B cell (primary cell): Measurements from ENCODE around the gene MSH2. TPM values are rescaled to one million over a fixed set of nuclear protein-coding genes. Genes with fewer than 3 reads are reported as not detected.
"Not testable (repeated sequence)": the region's sequence is repeated elsewhere in the genome, so short reads cannot be mapped to it uniquely, and the experiment has no call there.

Source experiments
- ATAC-seq: fragments of 200-7000 bp; cut with Tn5 transposase; one replicate; pipeline ENCODE4 v1.10.0; 2021; ENCODE audit warnings: low read depth, mild to moderate bottlenecking, moderate number of reproducible peaks, moderate library complexity
- CTCF ChIA-PET: fragments of 350-600 bp; sonication (Branson Sonifier 250); formaldehyde crosslinking; loops from one replicate; lab custom pipeline; 2021; ENCODE audit warnings: antibody characterized with exemption, inconsistent platforms; lab: Charles Lee
- POLR2A ChIA-PET: fragments of 350-600 bp; sonication (Branson Sonifier 250); formaldehyde crosslinking; loops from one replicate; lab custom pipeline; 2021; ENCODE audit warnings: antibody characterized with exemption; lab: Charles Lee
- DNase-seq: peaks from one replicate; pipeline ENCODE4 v3.0.0; 2013
- H2AFZ ChIP-seq: 2 replicates; pipeline ENCODE4 v1.6.1; 2012; ENCODE audit warnings: mild to moderate bottlenecking, low read depth, low read length; ENCODE audit not compliant: insufficient read depth, poor library complexity, severe bottlenecking
- H3K27ac ChIP-seq, 2 donors: 1 replicate in 1 of 2; 2 replicates in 1 of 2; pipeline ENCODE4 v1.5.1; 2012 to 2013; ENCODE audit warnings: low read length in 2 of 2, mild to moderate bottlenecking in 2 of 2, moderate library complexity in 1 of 2
- H3K27me3 ChIP-seq, 4 experiments: fragments of 200-600 bp in 1 of 4; sonication (generic) in 1 of 4; replicated peaks in 1 of 4; 1 replicate in 2 of 4; 2 replicates in 2 of 4; pipeline versions ENCODE4 v1.6.1 to v1.7.0; 2013 to 2016; ENCODE audit warnings: low read length in 3 of 4, mild to moderate bottlenecking in 2 of 4, mixed read lengths in 1 of 4, moderate library complexity in 1 of 4; ENCODE audit not compliant: insufficient read depth in 4 of 4, control insufficient read depth in 3 of 4; ENCODE audit errors: control extremely low read depth in 1 of 4
- H3K36me3 ChIP-seq, 2 experiments: replicated peaks in 1 of 2; 1 replicate in 1 of 2; 2 replicates in 1 of 2; pipeline versions ENCODE4 v1.6.1 to v1.7.1; 2013; ENCODE audit warnings: low read length in 1 of 2; ENCODE audit not compliant: insufficient read depth in 2 of 2, control insufficient read depth in 1 of 2; ENCODE audit errors: control extremely low read depth in 1 of 2, extremely low read depth in 1 of 2
- H3K4me1 ChIP-seq, 2 donors: fragments of 200-600 bp in 1 of 2; sonication (generic) in 1 of 2; 1 replicate in 1 of 2; 2 replicates in 1 of 2; pipeline versions ENCODE4 v1.5.1 to v1.6.1; 2013 to 2017; ENCODE audit warnings: low read length in 2 of 2; ENCODE audit not compliant: control insufficient read depth in 2 of 2, insufficient read depth in 2 of 2
- H3K4me2 ChIP-seq: replicated peaks from 2 replicates; pipeline ENCODE3; 2012; ENCODE audit warnings: mild to moderate bottlenecking, low read depth, low read length; ENCODE audit not compliant: poor library complexity, severe bottlenecking
- H3K4me3 ChIP-seq, 5 experiments: fragments of 200-600 bp in 1 of 5; sonication (generic) in 1 of 5; 1 replicate in 3 of 5; 2 replicates in 2 of 5; pipeline versions ENCODE4 v1.5.1 to v1.7.0; 2011 to 2016; ENCODE audit warnings: low read length in 4 of 5, mild to moderate bottlenecking in 4 of 5, low read depth in 2 of 5, control low read depth in 1 of 5, moderate library complexity in 1 of 5; ENCODE audit not compliant: insufficient read depth in 1 of 5; ENCODE audit errors: control extremely low read depth in 1 of 5, extremely low read depth in 1 of 5
- H3K79me2 ChIP-seq: fragments of 200-600 bp; sonication (generic); one replicate; pipeline ENCODE4 v1.6.0; 2016; ENCODE audit warnings: low read length; ENCODE audit not compliant: control insufficient read depth, insufficient read depth
- H3K9ac ChIP-seq: fragments of 200-600 bp; sonication (generic); 2 replicates; pipeline ENCODE4 v1.6.1; 2017; ENCODE audit warnings: mild to moderate bottlenecking, low read length, moderate library complexity
- H3K9me3 ChIP-seq, 3 donors: one replicate each; pipeline versions ENCODE4 v1.6.1 to v1.7.1; 2013; ENCODE audit warnings: low read length in 2 of 3; ENCODE audit not compliant: control insufficient read depth in 2 of 3, insufficient read depth in 1 of 3; ENCODE audit errors: control extremely low read depth in 1 of 3
- H4K20me1 ChIP-seq: 2 replicates; pipeline ENCODE4 v1.6.0; 2012; ENCODE audit warnings: mild to moderate bottlenecking, low read length; ENCODE audit not compliant: insufficient read depth, control insufficient read depth, poor library complexity, severe bottlenecking
- H3K27ac Mint-ChIP-seq: one replicate; pipeline ENCODE4 v1.8.0; 2021; ENCODE audit warnings: mixed read lengths
- H3K27me3 Mint-ChIP-seq: one replicate; pipeline ENCODE4 v1.8.0; 2021; ENCODE audit warnings: mixed read lengths
- H3K4me1 Mint-ChIP-seq: one replicate; pipeline ENCODE4 v1.8.0; 2021; ENCODE audit warnings: mixed read lengths
- H3K4me3 Mint-ChIP-seq: one replicate; pipeline ENCODE4 v1.8.0; 2021; ENCODE audit warnings: mixed read lengths
- H3K9me3 Mint-ChIP-seq: one replicate; pipeline ENCODE4 v1.8.0; 2022; ENCODE audit warnings: mixed read lengths; ENCODE audit not compliant: insufficient read depth
- EZH2 ChIP-seq: IDR thresholded peaks from 2 replicates; pipeline ENCODE4 v1.6.1; 2012; ENCODE audit warnings: borderline replicate concordance, low read depth, mild to moderate bottlenecking, moderate library complexity, low read length; ENCODE audit not compliant: insufficient read depth, poor library complexity, severe bottlenecking
- WGBS: methylation state at CpG from one replicate; pipeline ENCODE4 v1.1.5; 2013; ENCODE audit warnings: missing lambda C conversion rate; ENCODE audit not compliant: insufficient coverage; 5-methylcytosine and 5-hydroxymethylcytosine counted together
- intact Hi-C: fragments of 100-400 bp; cut with micrococcal nuclease; formaldehyde crosslinking; loops from one replicate; pipeline ENCODE4 v1.10.0; 2022
- polyA plus RNA-seq: library from polyadenylated mRNA; depleted of rRNA; stranded (reverse); fragments of >200 nt; gene quantifications from 2 replicates; pipeline ENCODE4 v1.2.3, GENCODE V29; 2012
- total RNA-seq, 2 donors: library from RNA; stranded (reverse); fragments of 120-200 nt in 1 of 2; gene quantifications; 1 replicate in 1 of 2; 2 replicates in 1 of 2; pipeline versions ENCODE4 v1.2.3 to v1.2.4, GENCODE V29; 2013 to 2022
- TF ChIP-seq, protein P1 (sequence below): fragments of 200-600 bp; IDR thresholded peaks from one replicate; pipeline ENCODE4 v1.8.0; 2022; ENCODE audit warnings: antibody characterized with exemption, mild to moderate bottlenecking

The MSH2 gene
- total and polyA plus RNA-seq, 2 donors (not counting 1 experiment from before 2014, with no cell fraction given) = 7.4 to 21.9 TPM

DNA sequence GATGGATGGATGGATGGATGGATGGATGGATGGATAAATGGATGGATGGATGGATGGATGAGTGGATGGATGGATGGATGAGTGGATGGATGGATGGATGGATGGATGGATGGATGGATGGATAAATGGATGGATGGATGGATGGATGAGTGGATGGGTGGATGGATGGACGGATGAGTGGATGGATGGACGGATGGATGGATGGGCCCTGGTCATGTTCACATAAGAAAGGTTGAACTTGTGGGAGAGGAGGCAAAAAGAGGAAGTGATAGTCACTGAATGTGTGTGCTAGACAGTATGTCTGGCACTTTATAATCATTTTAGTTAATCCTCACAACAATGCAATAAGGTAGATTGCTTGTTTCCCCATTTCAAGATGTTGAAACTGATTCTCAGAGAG is 99.5 kb downstream of the MSH2 start:
- peaks cover 14% of the 10 kb centered on the region for H3K9me3 Mint-ChIP-seq
- ATAC-seq = peak; percentile 61
- H3K27ac Mint-ChIP-seq = peak overlapping the region; percentile 67
- Histone ChIP-seq H3K4me1 (peaks cover 23 to 25% of the 10 kb centered on the region in 2 donors), H3K27me3 (peaks cover 0 to 13% (median 0%) of the 10 kb centered on the region in 4 experiments), H3K9me3 (peaks cover 0 to 49% (median 27%) of the 10 kb centered on the region in 3 donors), H3K4me2 (peak overlapping the region; percentile 32)
- H3K9ac ChIP-seq, H3K79me2 ChIP-seq, H4K20me1 ChIP-seq, H2AFZ ChIP-seq, H3K27me3 Mint-ChIP-seq, H3K36me3 ChIP-seq, POLR2A ChIA-PET, H3K4me3 ChIP-seq, H3K27ac ChIP-seq, intact Hi-C loops: not testable (repeated sequence)
- CTCF ChIA-PET = interaction anchor here (0.7 kb wide), 1 partner anchor 265 kb away, joined by 3 read pairs; no protein-coding TSS in a partner anchor
- peaks cover 25% of the 10 kb centered on the region for H3K4me1 Mint-ChIP-seq
- WGBS = no CpG with 5 or more reads among the region's 2 CpGs
- DNase-seq = peak; percentile 55
- peak overlapping the region; percentile 77 for H3K4me3 Mint-ChIP-seq

DNA sequence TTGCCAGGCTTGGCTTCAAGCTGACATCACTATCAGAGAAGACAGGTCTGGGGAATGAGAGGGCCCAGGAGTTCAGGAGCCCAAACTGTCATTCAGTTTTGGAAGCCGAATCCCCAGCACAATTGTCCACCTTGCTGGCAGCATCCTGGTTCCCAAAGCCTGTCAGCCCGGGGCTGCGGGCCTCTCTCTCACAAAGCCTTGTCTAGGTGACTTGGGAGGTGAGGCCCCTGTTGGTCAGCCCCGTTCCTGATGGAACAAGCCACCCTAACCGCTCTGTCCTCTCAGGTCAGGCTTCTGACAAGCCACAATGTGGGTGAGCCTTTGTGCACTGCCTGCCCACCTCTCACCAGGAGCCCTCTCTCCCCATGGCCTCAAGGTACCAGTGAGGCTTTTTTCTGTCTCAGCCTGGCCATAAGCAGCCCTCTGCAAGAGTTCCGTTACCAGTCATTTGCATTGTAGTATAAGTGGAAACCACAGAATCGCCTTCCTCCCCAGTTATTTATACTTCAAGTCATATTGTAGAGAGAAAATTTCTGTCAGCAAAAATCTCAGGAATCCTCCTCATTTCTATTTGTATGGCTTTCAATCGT is 100.6 kb downstream of the MSH2 start:
- peak overlapping the region; percentile 32 for H3K4me2 ChIP-seq
- peaks cover 0 to 41% (median 27%) of the 10 kb centered on the region in 3 donors for H3K9me3 ChIP-seq
- no peak overlapping the region for H3K4me3 ChIP-seq
- peaks cover 0 to 13% (median 0%) of the 10 kb centered on the region in 4 experiments for H3K27me3 ChIP-seq
- Mint-ChIP-seq H3K9me3 (peaks cover 12% of the 10 kb centered on the region), H3K27me3 (peaks cover 7% of the 10 kb centered on the region), H3K27ac (no peak overlapping the region), H3K4me3 (peak overlapping the region; percentile 44), H3K4me1 (peaks cover 25% of the 10 kb centered on the region)
- 84% methylated on average over 5 of the region's 8 CpGs for WGBS
- CTCF ChIA-PET = no interaction called here
- peak; percentile 45 for ATAC-seq
- H2AFZ ChIP-seq = no peak overlapping the region
- H3K79me2 ChIP-seq = no peaks in the 10 kb centered on the region
- H3K36me3 ChIP-seq = no peaks in the 10 kb centered on the region
- H3K9ac ChIP-seq = no peak overlapping the region
- POLR2A ChIA-PET = no interaction called here
- DNase-seq = peak; percentile 34
- no peak overlapping the region for H3K27ac ChIP-seq
- intact Hi-C loops = no loop called here
- TF ChIP-seq EZH2 = no peak
- TF ChIP-seq, protein P1, sequence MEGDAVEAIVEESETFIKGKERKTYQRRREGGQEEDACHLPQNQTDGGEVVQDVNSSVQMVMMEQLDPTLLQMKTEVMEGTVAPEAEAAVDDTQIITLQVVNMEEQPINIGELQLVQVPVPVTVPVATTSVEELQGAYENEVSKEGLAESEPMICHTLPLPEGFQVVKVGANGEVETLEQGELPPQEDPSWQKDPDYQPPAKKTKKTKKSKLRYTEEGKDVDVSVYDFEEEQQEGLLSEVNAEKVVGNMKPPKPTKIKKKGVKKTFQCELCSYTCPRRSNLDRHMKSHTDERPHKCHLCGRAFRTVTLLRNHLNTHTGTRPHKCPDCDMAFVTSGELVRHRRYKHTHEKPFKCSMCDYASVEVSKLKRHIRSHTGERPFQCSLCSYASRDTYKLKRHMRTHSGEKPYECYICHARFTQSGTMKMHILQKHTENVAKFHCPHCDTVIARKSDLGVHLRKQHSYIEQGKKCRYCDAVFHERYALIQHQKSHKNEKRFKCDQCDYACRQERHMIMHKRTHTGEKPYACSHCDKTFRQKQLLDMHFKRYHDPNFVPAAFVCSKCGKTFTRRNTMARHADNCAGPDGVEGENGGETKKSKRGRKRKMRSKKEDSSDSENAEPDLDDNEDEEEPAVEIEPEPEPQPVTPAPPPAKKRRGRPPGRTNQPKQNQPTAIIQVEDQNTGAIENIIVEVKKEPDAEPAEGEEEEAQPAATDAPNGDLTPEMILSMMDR = no peak
- no peaks in the 10 kb centered on the region for H4K20me1 ChIP-seq
- H3K4me1 ChIP-seq = peaks cover 23 to 25% of the 10 kb centered on the region in 2 donors
